ENCODE results near the gene GAREM2.

- TF ChIP-seq GTF2B (IDR thresholded peaks at IDR 0.05; ENCODE audit: extremely low read depth, insufficient read length): no peak
- TF ChIP-seq YY1 (IDR thresholded peaks at IDR 0.05; ENCODE audit: borderline replicate concordance in 1 of 3, control insufficient read depth in 1 of 3, extremely low read depth in 1 of 3, insufficient read depth in 3 of 3, insufficient read length in 1 of 3, insufficient replicate concordance in 2 of 3, low read depth in 1 of 3, low read length in 2 of 3): no peak
- TF ChIP-seq JUNB (CRISPR knock-in tag; conservative IDR thresholded peaks at IDR 0.05): no peak
- TF ChIP-seq CTCF (IDR thresholded peaks at IDR 0.05 in 2 of 3, conservative IDR thresholded peaks at IDR 0.05 in 1 of 3; ENCODE audit: insufficient read depth in 2 of 3, low read depth in 1 of 3, low read length in 3 of 3): no peak
- no peak for TF ChIP-seq CBX8 (IDR thresholded peaks at IDR 0.05; ENCODE audit: borderline replicate concordance, extremely low read depth, low read depth, low read length, poor library complexity, severe bottlenecking)
- TF ChIP-seq, protein P1, sequence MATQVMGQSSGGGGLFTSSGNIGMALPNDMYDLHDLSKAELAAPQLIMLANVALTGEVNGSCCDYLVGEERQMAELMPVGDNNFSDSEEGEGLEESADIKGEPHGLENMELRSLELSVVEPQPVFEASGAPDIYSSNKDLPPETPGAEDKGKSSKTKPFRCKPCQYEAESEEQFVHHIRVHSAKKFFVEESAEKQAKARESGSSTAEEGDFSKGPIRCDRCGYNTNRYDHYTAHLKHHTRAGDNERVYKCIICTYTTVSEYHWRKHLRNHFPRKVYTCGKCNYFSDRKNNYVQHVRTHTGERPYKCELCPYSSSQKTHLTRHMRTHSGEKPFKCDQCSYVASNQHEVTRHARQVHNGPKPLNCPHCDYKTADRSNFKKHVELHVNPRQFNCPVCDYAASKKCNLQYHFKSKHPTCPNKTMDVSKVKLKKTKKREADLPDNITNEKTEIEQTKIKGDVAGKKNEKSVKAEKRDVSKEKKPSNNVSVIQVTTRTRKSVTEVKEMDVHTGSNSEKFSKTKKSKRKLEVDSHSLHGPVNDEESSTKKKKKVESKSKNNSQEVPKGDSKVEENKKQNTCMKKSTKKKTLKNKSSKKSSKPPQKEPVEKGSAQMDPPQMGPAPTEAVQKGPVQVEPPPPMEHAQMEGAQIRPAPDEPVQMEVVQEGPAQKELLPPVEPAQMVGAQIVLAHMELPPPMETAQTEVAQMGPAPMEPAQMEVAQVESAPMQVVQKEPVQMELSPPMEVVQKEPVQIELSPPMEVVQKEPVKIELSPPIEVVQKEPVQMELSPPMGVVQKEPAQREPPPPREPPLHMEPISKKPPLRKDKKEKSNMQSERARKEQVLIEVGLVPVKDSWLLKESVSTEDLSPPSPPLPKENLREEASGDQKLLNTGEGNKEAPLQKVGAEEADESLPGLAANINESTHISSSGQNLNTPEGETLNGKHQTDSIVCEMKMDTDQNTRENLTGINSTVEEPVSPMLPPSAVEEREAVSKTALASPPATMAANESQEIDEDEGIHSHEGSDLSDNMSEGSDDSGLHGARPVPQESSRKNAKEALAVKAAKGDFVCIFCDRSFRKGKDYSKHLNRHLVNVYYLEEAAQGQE (IDR thresholded peaks at IDR 0.05; ENCODE audit: borderline replicate concordance): no peak
- TF ChIP-seq, protein P1 (CRISPR knock-in tag; IDR thresholded peaks at IDR 0.05; ENCODE audit: low read depth): no peak
- TF ChIP-seq ZNF12 (CRISPR knock-in tag; IDR thresholded peaks at IDR 0.05): no peak
- TF ChIP-seq POLR2AphosphoS5 (IDR thresholded peaks at IDR 0.05; ENCODE audit: control insufficient read depth, insufficient read depth, low read depth, low read length): no peak; the same call in 1 of the 2 replicates
- no peak for TF ChIP-seq ZNF274 (IDR thresholded peaks at IDR 0.05; ENCODE audit: borderline replicate concordance, low read depth, low read length)
- no peak for TF ChIP-seq TEAD2 (tag; IDR thresholded peaks at IDR 0.05)
- TF ChIP-seq KDM1A (IDR thresholded peaks at IDR 0.05): no peak
- TF ChIP-seq, protein P2, sequence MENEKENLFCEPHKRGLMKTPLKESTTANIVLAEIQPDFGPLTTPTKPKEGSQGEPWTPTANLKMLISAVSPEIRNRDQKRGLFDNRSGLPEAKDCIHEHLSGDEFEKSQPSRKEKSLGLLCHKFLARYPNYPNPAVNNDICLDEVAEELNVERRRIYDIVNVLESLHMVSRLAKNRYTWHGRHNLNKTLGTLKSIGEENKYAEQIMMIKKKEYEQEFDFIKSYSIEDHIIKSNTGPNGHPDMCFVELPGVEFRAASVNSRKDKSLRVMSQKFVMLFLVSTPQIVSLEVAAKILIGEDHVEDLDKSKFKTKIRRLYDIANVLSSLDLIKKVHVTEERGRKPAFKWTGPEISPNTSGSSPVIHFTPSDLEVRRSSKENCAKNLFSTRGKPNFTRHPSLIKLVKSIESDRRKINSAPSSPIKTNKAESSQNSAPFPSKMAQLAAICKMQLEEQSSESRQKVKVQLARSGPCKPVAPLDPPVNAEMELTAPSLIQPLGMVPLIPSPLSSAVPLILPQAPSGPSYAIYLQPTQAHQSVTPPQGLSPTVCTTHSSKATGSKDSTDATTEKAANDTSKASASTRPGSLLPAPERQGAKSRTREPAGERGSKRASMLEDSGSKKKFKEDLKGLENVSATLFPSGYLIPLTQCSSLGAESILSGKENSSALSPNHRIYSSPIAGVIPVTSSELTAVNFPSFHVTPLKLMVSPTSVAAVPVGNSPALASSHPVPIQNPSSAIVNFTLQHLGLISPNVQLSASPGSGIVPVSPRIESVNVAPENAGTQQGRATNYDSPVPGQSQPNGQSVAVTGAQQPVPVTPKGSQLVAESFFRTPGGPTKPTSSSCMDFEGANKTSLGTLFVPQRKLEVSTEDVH (IDR thresholded peaks at IDR 0.05; ENCODE audit: low read depth, partially characterized antibody): no peak
- TF ChIP-seq ZNF140 (CRISPR knock-in tag; IDR thresholded peaks at IDR 0.05): no peak
These were observed 50.1 kb downstream of the GAREM2 start for GRCh38 chr2:26223018-26223417.
